Keratinocyte (primary cell): ENCODE results near the gene WDR41. TPM values are rescaled to one million over a fixed set of nuclear protein-coding genes. Genes with fewer than 3 reads are reported as not detected.

Source experiments
- DNase-seq: peaks from one replicate; pipeline ENCODE4 v3.0.0-alpha.2; 2011; ENCODE audit warnings: low read depth, missing footprints, low spot score
- FAIRE-seq: peaks from 2 replicates; lab custom pipeline; 2011; peaks lifted over from hg19 to GRCh38; lab: Jason Lieb, UNC
- H2AFZ ChIP-seq: 2 replicates; pipeline ENCODE4 v1.6.0; 2012; ENCODE audit warnings: low read length, control low read depth, inconsistent platforms; ENCODE audit not compliant: control insufficient read depth
- H3K27ac ChIP-seq: 2 replicates; pipeline ENCODE4 v1.5.1; 2011; ENCODE audit warnings: low read length; ENCODE audit not compliant: control insufficient read depth, insufficient read depth
- H3K27me3 ChIP-seq: 3 replicates; pipeline ENCODE4 v1.6.0; 2011; ENCODE audit warnings: low read length; ENCODE audit not compliant: control insufficient read depth, insufficient read depth; ENCODE audit errors: extremely low read depth
- H3K36me3 ChIP-seq, 2 experiments: 2 replicates in 1 of 2; 3 replicates in 1 of 2; pipeline ENCODE4 v1.5.1; 2011; ENCODE audit warnings: low read length in 2 of 2, mild to moderate bottlenecking in 1 of 2; ENCODE audit not compliant: control insufficient read depth in 2 of 2, insufficient read depth in 2 of 2; ENCODE audit errors: extremely low read depth in 1 of 2
- H3K4me1 ChIP-seq: 3 replicates; pipeline ENCODE4 v1.5.1; 2011; ENCODE audit warnings: low read length; ENCODE audit not compliant: control insufficient read depth, insufficient read depth; ENCODE audit errors: extremely low read depth
- H3K4me2 ChIP-seq: 3 replicates; pipeline ENCODE4 v1.6.0; 2011; ENCODE audit warnings: low read depth, low read length; ENCODE audit not compliant: control insufficient read depth, insufficient read depth; ENCODE audit errors: extremely low read depth
- H3K4me3 ChIP-seq, 3 experiments: fragments of 200-600 bp in 1 of 3; sonication (generic) in 1 of 3; 2 replicates in 2 of 3; 3 replicates in 1 of 3; pipeline ENCODE4 v1.5.1; 2011 to 2016; ENCODE audit warnings: low read length in 3 of 3, mild to moderate bottlenecking in 3 of 3, control low read depth in 2 of 3, inconsistent platforms in 1 of 3, low read depth in 1 of 3, mixed read lengths in 1 of 3, mixed run types in 1 of 3, moderate library complexity in 1 of 3; ENCODE audit not compliant: control insufficient read depth in 2 of 3, insufficient read depth in 2 of 3; ENCODE audit errors: extremely low read depth in 1 of 3
- H3K79me2 ChIP-seq: 2 replicates; pipeline ENCODE4 v1.6.0; 2012; ENCODE audit warnings: low read length; ENCODE audit not compliant: control insufficient read depth, insufficient read depth
- H3K9ac ChIP-seq: 3 replicates; pipeline ENCODE4 v1.6.0; 2011; ENCODE audit warnings: low read length; ENCODE audit not compliant: control insufficient read depth, insufficient read depth; ENCODE audit errors: extremely low read depth
- H3K9me1 ChIP-seq: 3 replicates; pipeline ENCODE4 v1.6.0; 2011; ENCODE audit warnings: low read length; ENCODE audit not compliant: control insufficient read depth, insufficient read depth; ENCODE audit errors: extremely low read depth
- H3K9me3 ChIP-seq: 2 replicates; pipeline ENCODE4 v1.5.1; 2012; ENCODE audit warnings: low read depth, low read length; ENCODE audit not compliant: control insufficient read depth
- H4K20me1 ChIP-seq: 3 replicates; pipeline ENCODE4 v1.6.0; 2011; ENCODE audit warnings: low read length; ENCODE audit not compliant: control insufficient read depth, insufficient read depth; ENCODE audit errors: extremely low read depth
- EZH2 ChIP-seq: IDR thresholded peaks from one replicate; pipeline ENCODE4 v1.6.1; 2012; ENCODE audit warnings: inconsistent platforms, mild to moderate bottlenecking, low read length, moderate library complexity
- dilution Hi-C: fragments of 300-500 bp; cut with MboI; formaldehyde crosslinking; loops from one replicate; pipeline ENCODE4 v1.7.0; 2020; ENCODE audit warnings: low sequenced_read_pairs; ENCODE audit not compliant: extremely low pct_ligation_motif_present
- polyA plus RNA-seq, 5 experiments: library from polyadenylated mRNA; depleted of rRNA in 3 of 5; stranded (reverse) in 3 of 5; stranded (forward) in 1 of 5; unstranded in 1 of 5; fragments of >200 nt; gene quantifications; 1 replicate in 1 of 5; 2 replicates in 3 of 5; 3 replicates in 1 of 5; pipeline versions ENCODE4 v1.2.1 to v1.2.3, GENCODE V29; 2011 to 2012; ENCODE audit warnings: missing spikeins in 2 of 5, low read depth in 1 of 5, low replicate concordance in 1 of 5
- TF ChIP-seq, protein P1 (sequence below), 3 experiments: IDR thresholded peaks in 1 of 3; conservative IDR thresholded peaks in 1 of 3; optimal IDR thresholded peaks in 1 of 3; 2 replicates in 2 of 3; 3 replicates in 1 of 3; pipeline versions ENCODE3 to v1.5.1; 2011; ENCODE audit warnings: low read length in 3 of 3, mild to moderate bottlenecking in 3 of 3, moderate library complexity in 2 of 3, control low read depth in 1 of 3, inconsistent platforms in 1 of 3; ENCODE audit not compliant: insufficient read depth in 2 of 3; ENCODE audit errors: extremely low read depth in 1 of 3

WDR41 gene
- polyA plus RNA-seq, 1 donor (not counting 4 experiments of a cell fraction or from before 2014, with no cell fraction given): 60.7 TPM

DNA sequence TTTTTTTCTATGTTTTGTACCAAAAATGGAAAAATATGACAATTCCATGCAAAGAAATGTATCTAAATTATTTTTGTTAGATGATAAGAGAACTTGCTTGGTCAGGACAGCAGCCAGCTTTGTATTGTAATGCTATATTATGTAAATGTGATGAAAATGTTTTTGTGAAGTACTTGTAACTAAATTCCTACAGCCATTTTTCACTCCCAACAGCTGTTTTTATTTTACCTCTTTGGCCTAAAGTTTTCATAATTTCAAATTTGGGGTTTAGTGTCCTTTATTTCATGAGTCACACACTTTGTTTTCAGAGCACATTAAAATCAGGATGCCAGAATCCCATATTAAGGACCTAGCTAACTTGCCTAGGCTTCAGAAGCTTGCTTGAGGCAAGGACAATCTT, 64.1 kb downstream of the WDR41 start:
- Histone ChIP-seq H3K79me2 (no peaks in the 10 kb centered on the region), H3K4me1 (no peaks in the 10 kb centered on the region), H3K4me2 (no peak overlapping the region), H3K9me3 (no peaks in the 10 kb centered on the region), H4K20me1 (no peaks in the 10 kb centered on the region), H3K27ac (no peak overlapping the region), H3K36me3 (peaks cover 7 to 8% of the 10 kb centered on the region in 2 experiments), H3K4me3 (no peak overlapping the region), H2AFZ (no peak overlapping the region), H3K9me1 (no peaks in the 10 kb centered on the region), H3K27me3 (no peaks in the 10 kb centered on the region), H3K9ac (no peak overlapping the region)
- no peak for DNase-seq
- no peak for FAIRE-seq
- dilution Hi-C loops: no loop called here
- TF ChIP-seq, protein P1, sequence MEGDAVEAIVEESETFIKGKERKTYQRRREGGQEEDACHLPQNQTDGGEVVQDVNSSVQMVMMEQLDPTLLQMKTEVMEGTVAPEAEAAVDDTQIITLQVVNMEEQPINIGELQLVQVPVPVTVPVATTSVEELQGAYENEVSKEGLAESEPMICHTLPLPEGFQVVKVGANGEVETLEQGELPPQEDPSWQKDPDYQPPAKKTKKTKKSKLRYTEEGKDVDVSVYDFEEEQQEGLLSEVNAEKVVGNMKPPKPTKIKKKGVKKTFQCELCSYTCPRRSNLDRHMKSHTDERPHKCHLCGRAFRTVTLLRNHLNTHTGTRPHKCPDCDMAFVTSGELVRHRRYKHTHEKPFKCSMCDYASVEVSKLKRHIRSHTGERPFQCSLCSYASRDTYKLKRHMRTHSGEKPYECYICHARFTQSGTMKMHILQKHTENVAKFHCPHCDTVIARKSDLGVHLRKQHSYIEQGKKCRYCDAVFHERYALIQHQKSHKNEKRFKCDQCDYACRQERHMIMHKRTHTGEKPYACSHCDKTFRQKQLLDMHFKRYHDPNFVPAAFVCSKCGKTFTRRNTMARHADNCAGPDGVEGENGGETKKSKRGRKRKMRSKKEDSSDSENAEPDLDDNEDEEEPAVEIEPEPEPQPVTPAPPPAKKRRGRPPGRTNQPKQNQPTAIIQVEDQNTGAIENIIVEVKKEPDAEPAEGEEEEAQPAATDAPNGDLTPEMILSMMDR (optimal IDR thresholded peaks at IDR 0.05 in 1 of 3, IDR thresholded peaks at IDR 0.05 in 1 of 3, conservative IDR thresholded peaks at IDR 0.05 in 1 of 3; ENCODE audit: extremely low read depth in 1 of 3, insufficient read depth in 2 of 3, low read length in 3 of 3): no peak
- no peak for TF ChIP-seq EZH2

DNA sequence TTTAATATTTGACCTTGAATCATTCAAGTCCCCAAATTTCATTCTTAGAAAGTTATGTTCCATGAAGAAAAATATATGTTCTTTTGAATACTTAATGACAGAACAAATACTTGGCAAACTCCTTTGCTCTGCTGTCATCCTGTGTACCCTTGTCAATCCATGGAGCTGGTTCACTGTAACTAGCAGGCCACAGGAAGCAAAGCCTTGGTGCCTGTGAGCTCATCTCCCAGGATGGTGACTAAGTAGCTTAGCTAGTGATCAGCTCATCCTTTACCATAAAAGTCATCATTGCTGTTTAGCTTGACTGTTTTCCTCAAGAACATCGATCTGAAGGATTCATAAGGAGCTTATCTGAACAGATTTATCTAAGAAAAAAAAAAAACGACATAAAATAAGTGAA, 65.4 kb downstream of the WDR41 start:
- dilution Hi-C loops: no loop called here
- peak; percentile 41 for FAIRE-seq
- Histone ChIP-seq H3K36me3 (peaks cover 7 to 8% of the 10 kb centered on the region in 2 experiments), H3K79me2 (no peaks in the 10 kb centered on the region), H4K20me1 (no peaks in the 10 kb centered on the region), H3K4me1 (no peaks in the 10 kb centered on the region), H2AFZ (no peak overlapping the region), H3K9ac (no peak overlapping the region), H3K9me1 (no peaks in the 10 kb centered on the region), H3K27me3 (no peaks in the 10 kb centered on the region), H3K27ac (no peak overlapping the region), H3K4me3 (no peak overlapping the region), H3K9me3 (no peaks in the 10 kb centered on the region), H3K4me2 (no peak overlapping the region)
- TF ChIP-seq, protein P1 (optimal IDR thresholded peaks at IDR 0.05 in 1 of 3, IDR thresholded peaks at IDR 0.05 in 1 of 3, conservative IDR thresholded peaks at IDR 0.05 in 1 of 3; ENCODE audit: extremely low read depth in 1 of 3, insufficient read depth in 2 of 3, low read length in 3 of 3): no peak
- TF ChIP-seq EZH2: no peak
- DNase-seq: no peak
